Ovary (tissue), 9 donors: ENCODE data around the gene AOPEP. TPM values are rescaled to one million over a fixed set of nuclear protein-coding genes. Genes with fewer than 3 reads are reported as not detected.

Source experiments
- DNase-seq, 5 donors: peaks; one replicate each; pipeline ENCODE4 v3.0.0-alpha.2; 2019 to 2020
- H3K27ac ChIP-seq, 2 donors: fragments of 200-600 bp; one replicate each; pipeline versions ENCODE4 v1.5.1 to v1.8.0; 2019 to 2022
- H3K27me3 ChIP-seq: fragments of 200-600 bp; one replicate; pipeline ENCODE4 v1.8.0; 2022
- H3K36me3 ChIP-seq: fragments of 200-600 bp; sonication (generic); one replicate; pipeline ENCODE4 v1.5.1; 2019
- H3K4me1 ChIP-seq: one replicate; pipeline ENCODE4 v1.8.1; 2013; ENCODE audit warnings: mild to moderate bottlenecking, moderate library complexity; ENCODE audit not compliant: insufficient read depth
- H3K4me3 ChIP-seq: fragments of 200-600 bp; sonication (generic); one replicate; pipeline ENCODE4 v1.5.1; 2017
- H3K9me3 ChIP-seq, 2 donors: fragments of 200-600 bp in 1 of 2; sonication (generic) in 1 of 2; one replicate each; pipeline versions ENCODE4 v1.5.1 to v1.8.1; 2013 to 2019; ENCODE audit warnings: mild to moderate bottlenecking in 1 of 2, moderate library complexity in 1 of 2
- EP300 ChIP-seq: sonication (generic); formaldehyde crosslinking; IDR thresholded peaks from one replicate; pipeline ENCODE4 v1.6.1; 2017; ENCODE audit warnings: antibody characterized with exemption
- POLR2A ChIP-seq: fragments of 450-650 bp; IDR thresholded peaks from one replicate; pipeline ENCODE4 v1.6.1; 2017; ENCODE audit warnings: antibody characterized with exemption, mild to moderate bottlenecking, moderate library complexity
- WGBS, 3 donors: extraction: QIAGEN DNeasy Blood & Tissue Kit in 1 of 3; methylation state at CpG; one replicate each; pipeline versions ENCODE4 v1.1.5 to v1.1.7; 2013 to 2017; 5-methylcytosine and 5-hydroxymethylcytosine counted together
- intact Hi-C, 4 donors: fragments of 100-400 bp; cut with DNase I; formaldehyde crosslinking; loops; one replicate each; pipeline versions ENCODE4 v1.11.0 to v1.15.1; 2022 to 2023
- polyA plus RNA-seq, 2 donors: library from polyadenylated mRNA; stranded (reverse); fragments of 200-250 nt in 1 of 2; fragments of 350-450 nt in 1 of 2; fragmentation: Illumina TruSeq in 1 of 2; extraction: RNeasy Lipid Tissue Mini Kit (QIAGEN cat#74804) in 1 of 2; gene quantifications; one replicate each; pipeline ENCODE4 v1.2.3, GENCODE V29; 2013 to 2014
- total RNA-seq, 7 donors: library from RNA; depleted of rRNA in 2 of 7; stranded (reverse); fragments of >200 nt in 2 of 7; fragmentation: NEBNext Ultra II Directional in 3 of 7; extraction: Animal tissue kit (Norgen Biotek cat#: 25700) in 3 of 7; gene quantifications; one replicate each; pipeline versions ENCODE4 v1.1.0 to v1.2.4, GENCODE V29; 2016 to 2023
- TF ChIP-seq, protein P1 (sequence below), 3 donors: fragments of 450-650 bp in 2 of 3; fragments of 200-600 bp in 1 of 3; IDR thresholded peaks; one replicate each; pipeline versions ENCODE4 v1.5.1 to v1.8.0; 2016 to 2022; ENCODE audit warnings: antibody characterized with exemption in 3 of 3, mild to moderate bottlenecking in 1 of 3
- donor health status: DM: no; HTN: no; CAD: no; lungs with moderate emphysema.
- donor health status: DM: no; HTN: no; CAD: no.
- donor health status: Bipolar disorder and iron deficiency.
- donor health status: DM: yes; HTN: yes; CAD: no.
- donor health status: DM: no; HTN: no; CAD: no.
- donor health status: DM: yes; HTN: yes; CAD: no.

The AOPEP gene
- total and polyA plus RNA-seq, 9 donors: 40.0 to 141 (median 82.1) TPM

DNA sequence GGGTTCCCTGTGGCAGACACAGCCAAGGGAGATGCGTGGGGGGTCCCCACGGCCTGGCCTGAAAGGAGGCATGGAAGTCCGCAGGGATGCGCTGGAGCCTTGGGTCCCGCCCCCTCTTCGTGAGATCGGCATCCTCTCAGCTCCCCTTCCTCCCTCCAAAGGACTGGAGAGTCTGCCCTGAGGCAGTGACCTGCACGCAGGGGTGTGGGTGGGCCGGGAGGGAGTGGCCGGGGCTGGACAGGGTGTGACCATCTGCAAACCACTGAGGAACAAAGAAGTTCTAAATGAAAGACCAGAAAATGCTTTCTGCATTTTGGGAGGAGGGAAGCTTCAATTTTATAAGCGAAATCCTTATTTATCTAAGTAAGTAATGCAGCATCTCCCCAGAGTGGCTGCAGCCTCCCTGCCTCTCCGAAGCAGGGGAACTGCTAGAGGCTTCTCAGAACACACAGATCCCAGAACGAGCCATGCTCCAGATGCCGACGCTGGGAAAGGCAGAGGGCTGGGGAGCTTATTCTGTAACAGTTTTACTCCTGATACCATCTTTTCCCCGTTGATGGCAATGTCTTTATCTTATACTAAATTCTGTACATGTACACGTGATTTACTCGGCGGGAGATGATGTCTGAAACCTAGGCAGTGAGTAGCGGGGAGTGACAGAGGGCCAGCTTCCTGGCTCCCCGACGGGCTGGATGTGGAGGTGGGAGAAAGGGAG lies 369.3 kb downstream of the AOPEP start:
- H3K27me3 ChIP-seq: no peaks in the 10 kb centered on the region
- no peaks in the 10 kb centered on the region for H3K36me3 ChIP-seq
- H3K4me1 ChIP-seq: peaks cover 21% of the 10 kb centered on the region
- intact Hi-C loops: no loop called here
- no peak for DNase-seq
- H3K9me3 ChIP-seq: no peaks in the 10 kb centered on the region
- no peak for TF ChIP-seq EP300
- TF ChIP-seq POLR2A: no peak
- TF ChIP-seq, protein P1, sequence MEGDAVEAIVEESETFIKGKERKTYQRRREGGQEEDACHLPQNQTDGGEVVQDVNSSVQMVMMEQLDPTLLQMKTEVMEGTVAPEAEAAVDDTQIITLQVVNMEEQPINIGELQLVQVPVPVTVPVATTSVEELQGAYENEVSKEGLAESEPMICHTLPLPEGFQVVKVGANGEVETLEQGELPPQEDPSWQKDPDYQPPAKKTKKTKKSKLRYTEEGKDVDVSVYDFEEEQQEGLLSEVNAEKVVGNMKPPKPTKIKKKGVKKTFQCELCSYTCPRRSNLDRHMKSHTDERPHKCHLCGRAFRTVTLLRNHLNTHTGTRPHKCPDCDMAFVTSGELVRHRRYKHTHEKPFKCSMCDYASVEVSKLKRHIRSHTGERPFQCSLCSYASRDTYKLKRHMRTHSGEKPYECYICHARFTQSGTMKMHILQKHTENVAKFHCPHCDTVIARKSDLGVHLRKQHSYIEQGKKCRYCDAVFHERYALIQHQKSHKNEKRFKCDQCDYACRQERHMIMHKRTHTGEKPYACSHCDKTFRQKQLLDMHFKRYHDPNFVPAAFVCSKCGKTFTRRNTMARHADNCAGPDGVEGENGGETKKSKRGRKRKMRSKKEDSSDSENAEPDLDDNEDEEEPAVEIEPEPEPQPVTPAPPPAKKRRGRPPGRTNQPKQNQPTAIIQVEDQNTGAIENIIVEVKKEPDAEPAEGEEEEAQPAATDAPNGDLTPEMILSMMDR (IDR thresholded peaks at IDR 0.05): no peak
- no peak overlapping the region for H3K4me3 ChIP-seq
- H3K27ac ChIP-seq: no peak overlapping the region
- 75 to 81% (median 76%) methylated on average over 22 of the region's 22 CpGs for WGBS, 3 donors

DNA sequence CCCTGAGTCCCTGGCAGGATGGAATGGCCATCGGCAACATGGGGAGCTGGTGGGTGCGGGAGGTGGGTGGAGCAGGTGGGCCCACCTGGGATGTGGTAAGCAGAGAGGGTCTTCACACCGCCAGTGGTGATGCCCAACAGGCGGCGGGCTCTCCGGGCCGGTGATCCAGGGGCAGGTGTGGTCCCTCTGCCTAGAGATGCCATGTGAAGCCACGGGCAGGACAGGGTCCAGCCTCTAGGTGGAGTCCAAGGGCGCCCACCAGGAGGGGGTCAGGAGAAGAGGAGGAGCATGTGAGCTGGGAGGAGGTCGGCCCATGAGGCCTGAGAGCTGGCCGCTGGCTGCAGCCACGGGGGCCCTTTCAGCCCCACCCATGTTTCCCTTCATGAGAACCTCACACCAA lies 369.9 kb downstream of the AOPEP start:
- no peak for DNase-seq

GRCh38 chr9:95096807-95097206 lies 370.3 kb downstream of the AOPEP start:
- no peak for DNase-seq
- Histone ChIP-seq H3K9me3 (no peaks in the 10 kb centered on the region), H3K27me3 (no peaks in the 10 kb centered on the region), H3K36me3 (no peaks in the 10 kb centered on the region), H3K4me1 (peaks cover 11% of the 10 kb centered on the region), H3K4me3 (no peak overlapping the region), H3K27ac (no peak overlapping the region)
- intact Hi-C loops: no loop called here
- 76 to 86% (median 84%) methylated on average over 6 of the region's 6 CpGs for WGBS, 3 donors
- TF ChIP-seq, protein P1 (IDR thresholded peaks at IDR 0.05): no peak
- no peak for TF ChIP-seq POLR2A

More for the DNA sequence above, 369.9 kb downstream of the AOPEP start:
- intact Hi-C loops: no loop called here
- no peak overlapping the region for H3K27ac ChIP-seq
- no peaks in the 10 kb centered on the region for H3K36me3 ChIP-seq
- no peaks in the 10 kb centered on the region for H3K27me3 ChIP-seq
- H3K4me1 ChIP-seq: peaks cover 15% of the 10 kb centered on the region
- no peak overlapping the region for H3K4me3 ChIP-seq
- TF ChIP-seq POLR2A: no peak
- no peaks in the 10 kb centered on the region for H3K9me3 ChIP-seq
- 93 to 95% (median 95%) methylated on average over 12 of the region's 12 CpGs for WGBS, 3 donors

- Histone ChIP-seq H3K27me3 (no peaks in the 10 kb centered on the region), H3K4me3 (no peak overlapping the region), H3K9me3 (no peaks in the 10 kb centered on the region), H3K36me3 (no peaks in the 10 kb centered on the region), H3K4me1 (peaks cover 9% of the 10 kb centered on the region), H3K27ac (no peak overlapping the region)
- DNase-seq: no peak
- WGBS, 3 donors: 90 to 94% (median 93%) methylated on average over 7 of the region's 7 CpGs
- TF ChIP-seq POLR2A (no peak), EP300 (no peak)
- TF ChIP-seq, protein P1 (IDR thresholded peaks at IDR 0.05): no peak
- intact Hi-C loops: no loop called here
Observed at GRCh38 chr9:95097279-95097678, 370.8 kb downstream of the AOPEP start.

GRCh38 chr9:95098391-95098921 lies 372.0 kb downstream of the AOPEP start:
- WGBS, 3 donors: 79 to 87% (median 82%) methylated on average over 12 of the region's 12 CpGs
- Histone ChIP-seq H3K4me3 (no peak overlapping the region), H3K4me1 (peaks cover 14% of the 10 kb centered on the region), H3K9me3 (no peaks in the 10 kb centered on the region), H3K27ac (no peak overlapping the region), H3K36me3 (no peaks in the 10 kb centered on the region), H3K27me3 (no peaks in the 10 kb centered on the region)
- TF ChIP-seq EP300 (no peak), POLR2A (no peak)
- TF ChIP-seq, protein P1 (IDR thresholded peaks at IDR 0.05): no peak
- DNase-seq: no peak
- intact Hi-C loops: no loop called here
